Measurements from ENCODE around the gene COTL1. TPM values are rescaled to one million over a fixed set of nuclear protein-coding genes. Genes with fewer than 3 reads are reported as not detected.

The COTL1 gene
- polyA plus RNA-seq, 1 of the 3 experiments (the other 2 are of a cell fraction) = 91.6 TPM

DNA sequence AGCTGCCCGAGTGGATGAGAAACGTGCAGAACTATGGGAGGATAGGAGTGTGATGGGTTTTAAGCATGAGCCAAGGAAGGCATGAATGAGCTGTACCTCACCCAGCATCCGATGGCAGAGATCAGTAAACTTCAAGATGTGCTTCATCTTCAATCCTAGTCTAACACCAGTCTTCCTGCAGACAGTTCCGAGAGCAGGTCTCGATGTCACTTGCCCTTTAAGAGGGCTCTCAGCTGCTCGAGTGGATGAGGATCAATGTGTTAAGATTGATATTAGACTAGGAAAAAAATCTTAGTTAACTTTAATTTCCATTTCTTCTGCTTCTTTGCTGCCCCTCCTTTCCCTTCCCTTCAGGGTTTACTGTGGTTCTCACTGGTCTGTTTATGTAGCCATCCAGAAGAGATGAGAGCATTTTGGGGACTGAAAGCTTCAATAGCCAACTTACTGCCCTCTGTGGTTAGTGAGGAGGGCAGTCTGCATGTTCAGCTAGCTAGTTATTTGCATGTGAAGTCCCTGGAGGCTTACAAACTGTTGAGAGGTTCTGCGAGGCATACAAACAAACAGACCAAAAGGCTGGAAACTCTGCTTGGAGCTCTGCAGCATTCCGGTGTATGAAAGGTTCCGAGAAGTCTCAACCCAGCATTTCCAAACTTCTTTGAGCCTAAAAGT lies 45.7 kb upstream of the COTL1 start:
- no peak overlapping the region for H2AFZ ChIP-seq (ENCODE audit: low read depth)
- H3K9me3 ChIP-seq = no peaks in the 10 kb centered on the region
- no peak overlapping the region for H3K4me3 ChIP-seq (ENCODE audit: low read depth in 2 of 2, low read length in 1 of 2)
- H3K9ac ChIP-seq = no peak overlapping the region
- no peaks in the 10 kb centered on the region for H3F3A ChIP-seq (replicated peaks; ENCODE audit: insufficient read depth)
- no peak for DNase-seq
- peaks cover 22 to 55% of the 10 kb centered on the region in 2 experiments for H3K36me3 ChIP-seq (replicated peaks in 1 of 2; ENCODE audit: control insufficient read depth in 1 of 2, insufficient read depth in 2 of 2, low read length in 1 of 2)
- POLR2A ChIA-PET = no interaction called here
- no peaks in the 10 kb centered on the region for H3K27me3 ChIP-seq (ENCODE audit: insufficient read depth)
- no peaks in the 10 kb centered on the region for H3K9me2 ChIP-seq
- 0 out of 2 replicates have a peak, but pooled peaks cover 8% of the 10 kb centered on the region for H4K20me1 ChIP-seq (ENCODE audit: insufficient read depth)
- no peak overlapping the region for H3K27ac ChIP-seq (ENCODE audit: low read depth in 2 of 2, low read length in 1 of 2)
- peaks cover 0 to 16% of the 10 kb centered on the region in 2 experiments; a peak in 3 of 4 replicates for H3K4me1 ChIP-seq (ENCODE audit: control insufficient read depth in 1 of 2, insufficient read depth in 2 of 2, low read depth in 1 of 2, low read length in 1 of 2)
- 74% methylated on average over 9 of the region's 9 CpGs for WGBS (ENCODE audit: low lambda C conversion rate)
- H3K4me2 ChIP-seq = no peak overlapping the region
- peaks cover 6% of the 10 kb centered on the region for H3K79me2 ChIP-seq (ENCODE audit: insufficient read depth)
- CTCF ChIA-PET = interaction anchor here (0.8 to 3.9 kb wide), 8 partner anchors 9 to 307 kb away, joined by 3 to 27 read pairs (median 6); no protein-coding TSS in a partner anchor
- TF ChIP-seq, protein P1, sequence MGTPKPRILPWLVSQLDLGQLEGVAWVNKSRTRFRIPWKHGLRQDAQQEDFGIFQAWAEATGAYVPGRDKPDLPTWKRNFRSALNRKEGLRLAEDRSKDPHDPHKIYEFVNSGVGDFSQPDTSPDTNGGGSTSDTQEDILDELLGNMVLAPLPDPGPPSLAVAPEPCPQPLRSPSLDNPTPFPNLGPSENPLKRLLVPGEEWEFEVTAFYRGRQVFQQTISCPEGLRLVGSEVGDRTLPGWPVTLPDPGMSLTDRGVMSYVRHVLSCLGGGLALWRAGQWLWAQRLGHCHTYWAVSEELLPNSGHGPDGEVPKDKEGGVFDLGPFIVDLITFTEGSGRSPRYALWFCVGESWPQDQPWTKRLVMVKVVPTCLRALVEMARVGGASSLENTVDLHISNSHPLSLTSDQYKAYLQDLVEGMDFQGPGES (IDR thresholded peaks at IDR 0.05; ENCODE audit: low read depth, low read length) = no peak
- TF ChIP-seq ELF1 (IDR thresholded peaks at IDR 0.05) (no peak), YY1 (IDR thresholded peaks at IDR 0.05; ENCODE audit: low read depth) (no peak), MEF2A (IDR thresholded peaks at IDR 0.05; ENCODE audit: borderline replicate concordance, low read depth) (no peak), RAD21 (IDR thresholded peaks at IDR 0.05; ENCODE audit: low read length) (no peak), TEAD4 (IDR thresholded peaks at IDR 0.05; ENCODE audit: borderline replicate concordance, insufficient read depth) (no peak), GABPA (IDR thresholded peaks at IDR 0.05; ENCODE audit: low read depth) (no peak), RFX5 (IDR thresholded peaks at IDR 0.05; ENCODE audit: low read length) (no peak), FOXM1 (IDR thresholded peaks at IDR 0.05; ENCODE audit: low read depth) (no peak), TAF1 (IDR thresholded peaks at IDR 0.05; ENCODE audit: borderline replicate concordance, low read depth, low read length) (no peak), RXRA (IDR thresholded peaks at IDR 0.05; ENCODE audit: borderline replicate concordance, low read depth) (no peak), USF1 (IDR thresholded peaks at IDR 0.05; ENCODE audit: borderline replicate concordance, low read depth) (no peak)
- TF ChIP-seq, protein P2, sequence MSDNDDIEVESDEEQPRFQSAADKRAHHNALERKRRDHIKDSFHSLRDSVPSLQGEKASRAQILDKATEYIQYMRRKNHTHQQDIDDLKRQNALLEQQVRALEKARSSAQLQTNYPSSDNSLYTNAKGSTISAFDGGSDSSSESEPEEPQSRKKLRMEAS (IDR thresholded peaks at IDR 0.05; ENCODE audit: low read depth) = no peak

GRCh38 chr16:84662471-84662870 lies 44.6 kb upstream of the COTL1 start:
- Histone ChIP-seq H3K4me2 (no peak overlapping the region), H3K36me3 (replicated peaks in 1 of 2; ENCODE audit: control insufficient read depth in 1 of 2, insufficient read depth in 2 of 2, low read length in 1 of 2) (peaks cover 22 to 66% of the 10 kb centered on the region in 2 experiments), H3K79me2 (ENCODE audit: insufficient read depth) (peaks cover 6% of the 10 kb centered on the region), H4K20me1 (ENCODE audit: insufficient read depth) (0 out of 2 replicates have a peak, but pooled peaks cover 11% of the 10 kb centered on the region), H3K27me3 (ENCODE audit: insufficient read depth) (no peaks in the 10 kb centered on the region), H3K27ac (ENCODE audit: low read depth in 2 of 2, low read length in 1 of 2) (no peak overlapping the region), H3K9ac (no peak overlapping the region), H3K4me3 (ENCODE audit: low read depth in 2 of 2, low read length in 1 of 2) (no peak overlapping the region), H3K9me3 (no peaks in the 10 kb centered on the region), H3F3A (replicated peaks; ENCODE audit: insufficient read depth) (no peaks in the 10 kb centered on the region), H2AFZ (ENCODE audit: low read depth) (no peak overlapping the region), H3K9me2 (no peaks in the 10 kb centered on the region), H3K4me1 (ENCODE audit: control insufficient read depth in 1 of 2, insufficient read depth in 2 of 2, low read depth in 1 of 2, low read length in 1 of 2) (peaks cover 0 to 7% of the 10 kb centered on the region in 2 experiments; a peak in 3 of 4 replicates)
- TF ChIP-seq, protein P3, sequence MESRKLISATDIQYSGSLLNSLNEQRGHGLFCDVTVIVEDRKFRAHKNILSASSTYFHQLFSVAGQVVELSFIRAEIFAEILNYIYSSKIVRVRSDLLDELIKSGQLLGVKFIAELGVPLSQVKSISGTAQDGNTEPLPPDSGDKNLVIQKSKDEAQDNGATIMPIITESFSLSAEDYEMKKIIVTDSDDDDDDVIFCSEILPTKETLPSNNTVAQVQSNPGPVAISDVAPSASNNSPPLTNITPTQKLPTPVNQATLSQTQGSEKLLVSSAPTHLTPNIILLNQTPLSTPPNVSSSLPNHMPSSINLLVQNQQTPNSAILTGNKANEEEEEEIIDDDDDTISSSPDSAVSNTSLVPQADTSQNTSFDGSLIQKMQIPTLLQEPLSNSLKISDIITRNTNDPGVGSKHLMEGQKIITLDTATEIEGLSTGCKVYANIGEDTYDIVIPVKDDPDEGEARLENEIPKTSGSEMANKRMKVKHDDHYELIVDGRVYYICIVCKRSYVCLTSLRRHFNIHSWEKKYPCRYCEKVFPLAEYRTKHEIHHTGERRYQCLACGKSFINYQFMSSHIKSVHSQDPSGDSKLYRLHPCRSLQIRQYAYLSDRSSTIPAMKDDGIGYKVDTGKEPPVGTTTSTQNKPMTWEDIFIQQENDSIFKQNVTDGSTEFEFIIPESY (IDR thresholded peaks at IDR 0.05; ENCODE audit: borderline replicate concordance, low read depth) = no peak
- TF ChIP-seq POLR2AphosphoS5 (IDR thresholded peaks at IDR 0.05; ENCODE audit: low read depth, low read length) (no peak), FOSL2 (IDR thresholded peaks at IDR 0.05; ENCODE audit: borderline replicate concordance, low read depth) (no peak), FOXJ3 (CRISPR knock-in tag; IDR thresholded peaks at IDR 0.05) (no peak), MEF2A (IDR thresholded peaks at IDR 0.05; ENCODE audit: borderline replicate concordance, low read depth) (no peak), EP300 (IDR thresholded peaks at IDR 0.05; ENCODE audit: borderline replicate concordance in 1 of 2, low read depth in 1 of 2, low read length in 1 of 2) (no peak), TEAD4 (IDR thresholded peaks at IDR 0.05; ENCODE audit: borderline replicate concordance, insufficient read depth) (no peak), GATA2 (CRISPR knock-in tag; IDR thresholded peaks at IDR 0.05) (no peak)
- TF ChIP-seq, protein P4, sequence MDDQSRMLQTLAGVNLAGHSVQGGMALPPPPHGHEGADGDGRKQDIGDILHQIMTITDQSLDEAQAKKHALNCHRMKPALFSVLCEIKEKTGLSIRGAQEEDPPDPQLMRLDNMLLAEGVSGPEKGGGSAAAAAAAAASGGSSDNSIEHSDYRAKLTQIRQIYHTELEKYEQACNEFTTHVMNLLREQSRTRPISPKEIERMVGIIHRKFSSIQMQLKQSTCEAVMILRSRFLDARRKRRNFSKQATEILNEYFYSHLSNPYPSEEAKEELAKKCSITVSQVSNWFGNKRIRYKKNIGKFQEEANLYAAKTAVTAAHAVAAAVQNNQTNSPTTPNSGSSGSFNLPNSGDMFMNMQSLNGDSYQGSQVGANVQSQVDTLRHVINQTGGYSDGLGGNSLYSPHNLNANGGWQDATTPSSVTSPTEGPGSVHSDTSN (IDR thresholded peaks at IDR 0.05) = no peak
- ChIA-PET CTCF (interaction anchor here (0.9 to 3.9 kb wide), 9 partner anchors 9 to 309 kb away, joined by 3 to 27 read pairs (median 3); no protein-coding TSS in a partner anchor), POLR2A (no interaction called here)
- DNase-seq = no peak
- 93% methylated on average over 9 of the region's 9 CpGs for WGBS (ENCODE audit: low lambda C conversion rate)

Measured in SK-N-SH (cell line).